Vagina (tissue), 2 donors: Measurements from ENCODE around the gene BRINP1.

Experiments
- CTCF ChIP-seq, 3 experiments: fragments of 450-650 bp in 2 of 3; fragments of 200-600 bp in 1 of 3; sonication (generic) in 1 of 3; IDR thresholded peaks; one replicate each; pipeline ENCODE4 v1.5.1; 2017 to 2019; ENCODE audit warnings: antibody characterized with exemption in 3 of 3, mild to moderate bottlenecking in 2 of 3, moderate library complexity in 2 of 3
- POLR2A ChIP-seq, 2 donors: fragments of 450-650 bp; IDR thresholded peaks; one replicate each; pipeline ENCODE4 v1.6.1; 2017; ENCODE audit warnings: antibody characterized with exemption in 2 of 2, mild to moderate bottlenecking in 2 of 2, moderate library complexity in 2 of 2
- POLR2AphosphoS5 ChIP-seq, 2 donors: sonication (generic); formaldehyde crosslinking; IDR thresholded peaks; one replicate each; pipeline ENCODE4 v1.9.0; 2017; ENCODE audit warnings: antibody characterized with exemption in 2 of 2, mild to moderate bottlenecking in 2 of 2, low read depth in 1 of 2; ENCODE audit not compliant: insufficient read depth in 1 of 2

- no peak for TF ChIP-seq CTCF (IDR thresholded peaks at IDR 0.05)
- TF ChIP-seq POLR2A (IDR thresholded peaks at IDR 0.05): no peak
- TF ChIP-seq POLR2AphosphoS5 (IDR thresholded peaks at IDR 0.05; ENCODE audit: insufficient read depth in 1 of 2, low read depth in 1 of 2): no peak
Observed at GRCh38 chr9:119216651-119217331, 152.4 kb downstream of the BRINP1 start.
